Skin of body (tissue), 2 donors: Measurements from ENCODE around the gene ENTR1. TPM values are rescaled to one million over a fixed set of nuclear protein-coding genes. Genes with fewer than 3 reads are reported as not detected.

ENCODE experiments used
- DNase-seq: peaks from one replicate; lab custom pipeline; 2025; lab: John Stamatoyannopoulos, UW
- total RNA-seq: library from RNA; depleted of rRNA; stranded (reverse); fragments of >200 nt; gene quantifications from one replicate; pipeline ENCODE4 v1.2.3, GENCODE V29; 2014

Gene ENTR1
- total RNA-seq = 21.4 TPM

DNA sequence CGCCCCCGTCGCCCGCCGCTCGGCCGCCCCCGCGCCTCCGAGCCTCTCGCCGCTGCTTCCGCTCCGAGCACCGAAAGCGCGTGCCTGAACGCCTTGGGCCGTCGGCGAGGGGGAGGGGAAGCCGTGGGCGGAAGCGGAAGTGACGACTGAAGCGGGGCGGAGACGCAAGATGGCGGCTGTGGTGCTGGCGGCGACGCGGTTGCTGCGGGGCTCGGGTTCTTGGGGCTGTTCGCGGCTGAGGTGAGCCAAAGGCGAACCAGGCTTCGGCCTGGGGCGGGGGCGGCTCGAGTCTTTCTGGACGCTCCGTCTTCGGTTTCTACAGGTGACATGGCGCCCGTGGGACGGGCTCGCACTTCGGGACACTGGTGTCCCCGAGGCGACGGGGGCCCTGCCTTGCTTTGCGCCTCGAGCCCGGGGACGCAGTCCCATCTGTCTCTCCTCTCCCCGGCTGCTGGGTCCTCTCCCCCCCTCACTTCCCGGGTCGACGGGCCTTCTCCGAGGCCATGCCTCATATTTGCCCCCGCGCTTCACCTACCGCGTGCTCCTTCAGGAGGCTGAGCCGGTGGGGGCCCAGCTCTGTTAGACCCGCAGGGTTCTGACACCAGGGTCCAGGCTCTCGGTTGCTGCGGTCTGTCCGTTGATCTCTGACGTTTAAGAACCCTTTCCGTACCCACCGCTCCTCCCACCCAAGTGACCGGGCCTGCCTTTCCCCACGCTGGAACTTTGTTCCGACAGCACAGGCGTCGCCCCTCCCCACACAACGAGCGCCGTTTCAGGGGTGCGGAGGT is at the start of gene ENTR1, which contains the start of gene PMPCA:
TSS of gene ENTR1 (minus strand) at position 115 of the 788 bp plus-strand sequence. CDS start 217 bp downstream, outside the sequence.
TSS of gene PMPCA (plus strand) at position 159 of the 788 bp plus-strand sequence. CDS start at position 170, 11 bp downstream.
- DNase-seq = peak; percentile 82

GRCh38 chr9:136459425-136459824 is 49.0 kb upstream of the ENTR1 start:
- DNase-seq = no peak

DNA sequence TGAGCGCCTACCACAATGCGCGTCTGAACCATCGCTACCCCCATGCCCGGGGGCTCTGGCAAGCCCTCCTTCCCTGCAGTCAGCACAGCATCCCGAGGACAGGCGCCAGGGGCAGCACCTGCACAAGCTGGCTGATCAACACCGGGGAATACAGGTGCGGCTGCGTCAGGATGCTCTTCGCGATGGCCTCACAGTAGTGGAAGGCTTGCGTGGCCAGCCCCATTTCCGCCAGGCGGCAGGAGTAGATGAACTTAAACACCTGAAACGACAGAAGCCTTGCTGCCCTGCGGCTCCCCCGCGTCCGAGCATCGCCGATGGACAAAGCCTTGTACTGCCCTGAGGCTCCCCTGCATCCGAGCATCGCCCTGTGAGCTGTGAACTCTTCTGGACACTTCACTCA is 46.9 kb upstream of the ENTR1 start:
- no peak for DNase-seq

- DNase-seq = no peak
Measured at GRCh38 chr9:136456258-136456657, 45.8 kb upstream of the ENTR1 start.

GRCh38 chr9:136455043-136456002 is 44.9 kb upstream of the ENTR1 start:
- DNase-seq = no peak

DNA sequence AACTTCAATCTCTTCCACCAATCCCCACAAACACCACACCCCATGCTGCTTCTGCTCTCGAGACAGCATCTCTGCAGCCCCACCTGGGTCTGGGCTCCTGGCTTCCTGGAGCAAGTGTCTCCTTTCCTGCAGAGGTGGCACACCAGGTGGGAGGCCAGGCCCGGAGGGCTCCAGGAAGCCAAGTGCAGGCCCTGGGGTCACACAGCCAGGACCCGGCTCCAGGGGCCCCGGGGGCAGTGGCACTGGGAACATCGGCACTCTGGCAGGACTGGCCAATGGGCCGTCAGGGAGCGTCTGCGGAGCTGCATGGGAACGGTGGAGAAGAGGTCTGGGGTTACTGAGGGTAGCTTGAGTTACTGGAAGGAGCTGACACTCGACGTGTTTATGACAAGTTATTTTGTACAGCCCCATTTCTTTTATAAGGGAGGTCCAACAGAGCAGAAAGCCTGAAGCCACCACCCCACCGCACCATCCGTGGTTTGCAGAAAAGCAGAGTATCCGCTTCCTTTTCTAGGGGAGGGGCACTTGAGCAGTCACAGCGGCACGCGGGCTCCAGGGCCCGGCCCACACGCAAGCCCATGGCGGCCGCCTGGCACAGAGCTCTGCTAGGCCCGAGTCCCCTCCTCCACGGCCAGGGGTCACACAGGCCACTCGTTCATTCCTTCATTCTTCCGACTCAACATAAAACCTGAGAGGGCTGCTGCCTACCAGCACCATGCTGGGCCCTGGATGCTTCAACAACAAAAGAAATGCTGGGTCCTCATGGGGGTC is 43.8 kb upstream of the ENTR1 start:
- no peak for DNase-seq

DNA sequence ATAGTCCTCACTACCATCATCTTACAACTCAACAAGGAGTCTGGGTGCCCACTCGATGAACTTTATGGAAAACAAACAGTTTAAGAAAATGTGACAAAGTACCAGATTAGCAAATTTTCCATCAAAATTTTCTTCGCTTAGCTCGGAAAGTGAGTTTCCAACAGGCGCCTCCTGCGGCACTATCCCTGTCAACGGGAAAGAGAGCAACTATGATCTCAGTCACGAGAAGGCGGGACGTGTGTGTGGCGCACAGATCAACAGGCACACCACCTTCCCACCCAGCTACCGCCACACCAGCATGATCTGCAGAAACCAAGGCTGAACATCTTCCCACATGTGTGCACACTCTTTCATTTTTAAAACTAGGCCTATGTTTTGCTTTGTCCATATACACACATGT is 42.9 kb upstream of the ENTR1 start:
- DNase-seq = no peak

DNA sequence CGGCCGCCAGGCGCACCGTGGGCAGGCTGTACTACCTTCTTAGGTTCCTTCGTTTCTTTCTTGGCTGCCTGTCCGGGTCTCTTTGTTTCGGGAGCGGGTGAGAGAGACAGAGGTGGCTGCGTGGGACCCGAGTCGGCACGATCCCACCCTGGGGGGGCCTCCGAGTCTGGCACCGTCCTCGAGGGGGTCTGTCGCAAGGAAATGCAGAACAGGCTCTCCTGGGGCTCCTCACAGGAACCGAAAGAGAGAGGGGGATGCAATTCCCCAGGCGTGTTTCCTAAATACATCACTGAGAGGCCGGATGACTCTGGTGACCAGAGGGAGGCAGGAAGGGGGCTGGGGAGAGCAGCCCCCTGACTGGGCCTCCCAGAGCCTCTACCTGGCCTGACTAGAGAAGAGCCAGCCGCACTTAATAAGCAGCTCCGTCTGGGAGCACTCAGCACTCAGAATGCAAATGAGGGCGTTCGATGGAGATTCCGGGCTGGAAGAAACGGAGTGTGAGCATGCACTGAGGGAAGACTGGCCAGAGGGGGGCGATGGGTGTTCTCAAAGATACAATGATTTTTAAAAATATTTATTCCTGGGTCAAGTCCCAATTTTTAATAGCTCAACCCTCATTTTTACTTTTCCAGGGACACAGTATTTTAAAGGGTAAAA is 40.9 kb upstream of the ENTR1 start:
- no peak for DNase-seq

- no peak for DNase-seq
Measured at GRCh38 chr9:136448655-136449054, 38.2 kb upstream of the ENTR1 start.

GRCh38 chr9:136447173-136447778 is 36.9 kb upstream of the ENTR1 start:
- DNase-seq = no peak

- DNase-seq = no peak
Measured at GRCh38 chr9:136445799-136446198, 35.4 kb upstream of the ENTR1 start.

- DNase-seq = no peak
Measured at GRCh38 chr9:136444102-136444501, 33.7 kb upstream of the ENTR1 start.

DNA sequence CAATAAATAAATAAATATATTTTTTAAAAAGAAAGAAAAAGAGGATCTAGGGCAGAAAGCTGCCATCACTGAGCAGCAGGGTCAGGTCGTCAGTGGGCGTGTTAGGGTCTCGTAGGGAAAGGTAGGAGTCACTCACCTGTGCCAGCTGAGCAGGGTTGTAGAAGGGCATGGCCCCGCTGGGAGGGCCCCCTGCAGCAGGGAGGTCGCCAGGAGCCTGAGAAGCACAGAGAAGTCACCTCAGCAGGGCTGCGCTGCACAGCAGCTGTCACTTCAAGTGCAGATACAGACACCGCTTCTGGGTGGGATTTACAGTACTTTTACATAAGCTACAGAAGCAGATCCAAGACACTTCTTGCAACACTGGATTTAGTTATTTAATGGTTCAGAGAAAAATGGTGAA is 33.3 kb upstream of the ENTR1 start:
- no peak for DNase-seq

GRCh38 chr9:136443087-136443486 is 32.7 kb upstream of the ENTR1 start:
- DNase-seq = no peak

GRCh38 chr9:136442265-136442664 is 31.9 kb upstream of the ENTR1 start:
- no peak for DNase-seq

GRCh38 chr9:136441681-136442245 is 31.3 kb upstream of the ENTR1 start:
- DNase-seq = no peak

- DNase-seq = no peak
Measured at GRCh38 chr9:136441191-136441680, 30.8 kb upstream of the ENTR1 start.

DNA sequence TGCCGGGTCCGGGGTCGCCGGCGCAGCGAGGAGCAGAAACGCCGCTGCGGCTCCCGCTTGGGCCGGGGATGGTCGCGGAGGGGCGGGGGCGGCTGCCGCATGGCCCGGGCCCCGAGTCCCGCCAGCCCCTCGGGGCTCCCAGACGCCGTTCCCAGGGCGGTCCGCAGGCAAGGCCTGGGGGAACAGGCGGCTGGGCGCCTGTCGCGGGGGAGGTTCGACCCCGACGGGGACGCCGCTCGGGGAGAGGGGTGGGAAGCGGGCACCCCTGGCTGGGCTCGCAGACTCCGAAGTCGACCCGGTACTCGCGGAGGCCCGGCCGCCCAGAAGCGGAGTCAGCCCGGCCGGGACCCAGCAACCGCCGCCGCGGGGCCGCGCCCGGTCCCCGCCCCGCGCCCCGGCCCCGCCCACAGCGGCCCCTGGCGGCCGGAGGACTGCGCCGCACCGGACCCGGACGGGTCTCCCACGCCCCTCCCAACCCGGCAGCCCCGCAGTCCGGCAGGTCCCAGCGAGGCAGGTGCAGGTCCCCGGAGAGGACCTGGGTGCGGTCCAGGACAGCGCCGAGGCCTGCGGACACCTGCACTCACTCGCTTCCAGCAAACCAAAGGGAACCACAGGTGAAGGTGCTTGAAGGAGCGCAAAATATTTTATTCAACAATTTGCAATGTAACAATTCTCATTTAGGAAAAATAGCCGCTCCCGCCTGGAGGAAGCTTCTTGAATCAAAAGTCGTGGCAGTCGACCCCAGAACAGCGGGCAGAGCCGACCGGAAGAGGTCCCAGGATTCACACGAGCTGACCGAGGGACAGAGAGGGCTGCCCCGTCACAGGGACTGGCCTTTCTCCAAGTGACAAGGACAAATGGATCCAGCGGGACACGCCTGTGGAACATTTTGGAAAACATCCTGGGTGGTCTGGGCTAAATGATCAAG is 29.3 kb upstream of the ENTR1 start, which contains the start of gene INPP5E:
TSS of gene INPP5E (minus strand) at position 365 of the 928 bp plus-strand sequence. CDS start 426 bp downstream, outside the sequence.
- DNase-seq = peak; percentile 51
